HG02642 (cell line): Measurements from ENCODE around the gene SELENON.
A peak's percentile ranks its signal among the peaks of the same experiment; 100 is the strongest.

Source experiments
- ATAC-seq: cut with Tn5 transposase; IDR thresholded peaks from one replicate; pipeline ENCODE4 v1.9.1; 2021; ENCODE audit warnings: mild to moderate bottlenecking; ENCODE audit not compliant: unreplicated experiment, poor library complexity

The SELENON gene

GRCh38 chr1:25858906-25859789 lies 59.2 kb downstream of the SELENON start, which contains the start of gene AUNIP:
AUNIP (minus strand) TSS chr1:25859457; CDS start chr1:25859357, 100 bp downstream.
- peak; percentile 91 for ATAC-seq

- ATAC-seq = no peak
These were observed 61.6 kb downstream of the SELENON start for GRCh38 chr1:25861316-25862286.

- no peak for ATAC-seq
These were observed 62.9 kb downstream of the SELENON start for GRCh38 chr1:25862785-25863485.

GRCh38 chr1:25863486-25864262 lies 63.7 kb downstream of the SELENON start:
- ATAC-seq = no peak

GRCh38 chr1:25864434-25864833 lies 64.4 kb downstream of the SELENON start:
- ATAC-seq = no peak

GRCh38 chr1:25866288-25866687 lies 66.3 kb downstream of the SELENON start:
- no peak for ATAC-seq

- no peak for ATAC-seq
These were observed 67.4 kb downstream of the SELENON start for GRCh38 chr1:25867210-25867991.
